ENCODE measurements around the gene NLRP9.
A peak's percentile ranks its signal among the peaks of the same experiment; 100 is the strongest.

NLRP9 gene

DNA sequence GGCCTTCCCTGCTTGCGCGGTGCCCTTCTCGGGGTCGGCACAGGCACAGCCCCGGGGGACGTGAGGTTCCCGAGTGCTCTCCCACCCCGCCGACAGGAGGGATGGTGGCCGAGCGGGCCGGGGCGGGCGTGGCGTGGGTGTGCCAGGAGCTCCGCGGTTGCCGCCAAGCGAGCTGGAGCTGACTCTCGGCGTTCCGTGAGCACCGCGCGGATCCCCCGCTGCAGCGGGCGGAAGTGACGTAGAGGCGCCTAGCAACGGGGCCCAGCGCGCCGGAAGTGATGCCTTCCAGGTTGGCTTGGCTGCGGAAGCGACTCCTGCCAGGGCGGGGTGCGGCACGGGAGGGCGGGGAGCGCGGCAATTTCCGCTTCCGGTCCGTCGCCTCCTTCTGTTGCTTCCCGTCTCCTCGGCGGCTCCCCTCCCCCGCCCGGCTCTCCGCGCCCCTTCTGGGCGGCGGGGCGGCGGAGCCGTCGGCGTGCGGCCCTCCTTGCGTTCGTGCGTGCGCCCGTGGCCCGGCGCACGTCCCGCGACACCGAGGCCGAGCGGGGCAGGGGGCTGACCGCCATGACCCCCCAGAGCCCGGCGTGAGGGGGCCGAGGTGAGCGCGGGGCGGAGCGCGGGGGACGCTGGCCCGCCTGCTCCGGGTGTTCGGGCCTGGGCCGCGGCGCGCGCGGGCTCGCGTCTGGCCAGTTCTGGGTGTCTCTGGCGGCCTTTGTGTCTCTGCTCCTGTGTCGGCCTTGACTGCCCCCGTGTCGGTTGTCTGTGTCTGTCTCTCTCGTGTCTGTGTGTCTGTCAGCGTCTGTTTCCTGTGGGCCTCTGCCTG is 63.2 kb downstream of the NLRP9 start, which contains the start of gene EPN1:
EPN1 (plus strand) TSS at position 386 of the 820 bp plus-strand sequence. CDS start 3,402 bp downstream, outside the sequence.
- peak; percentile 94 to 98 for DNase-seq (ENCODE audit: low read depth in 2 of 2, low spot score in 1 of 2)

DNA sequence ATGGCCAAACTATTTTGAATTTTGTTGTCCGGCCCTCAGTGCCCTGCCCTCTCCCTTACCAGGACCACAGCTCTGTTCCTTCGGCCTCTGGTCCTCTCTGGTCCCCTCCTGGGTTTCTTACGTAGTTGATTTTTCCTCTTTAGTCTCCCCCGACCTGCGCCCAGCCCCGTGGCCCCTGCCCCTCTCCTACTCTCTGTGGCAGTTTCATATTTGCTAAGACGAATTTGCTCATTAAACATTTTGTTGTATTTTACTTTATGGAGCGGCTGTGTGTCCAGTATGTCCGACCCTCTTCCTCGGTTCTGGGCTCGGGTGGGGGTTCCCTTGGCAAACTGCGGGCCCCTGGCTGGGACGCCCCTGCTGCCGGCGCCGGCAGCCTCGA is 63.8 kb downstream of the NLRP9 start:
- no peak for DNase-seq (ENCODE audit: low read depth in 2 of 2, low spot score in 1 of 2)

GRCh38 chr19:55673889-55674288 is 64.3 kb downstream of the NLRP9 start:
- DNase-seq (ENCODE audit: low read depth in 2 of 2, low spot score in 1 of 2), result no peak

- DNase-seq (ENCODE audit: low read depth in 2 of 2, low spot score in 1 of 2), result no peak
Observed at GRCh38 chr19:55673465-55673864, 64.7 kb downstream of the NLRP9 start.

- no peak for DNase-seq (ENCODE audit: low read depth in 2 of 2, low spot score in 1 of 2)
Observed at GRCh38 chr19:55672418-55672817, 65.8 kb downstream of the NLRP9 start.

- no peak for DNase-seq (ENCODE audit: low read depth in 2 of 2, low spot score in 1 of 2)
Observed at GRCh38 chr19:55671054-55671378, 67.2 kb downstream of the NLRP9 start.

- no peak for DNase-seq (ENCODE audit: low read depth in 2 of 2, low spot score in 1 of 2)
Observed at GRCh38 chr19:55670280-55671053, 67.7 kb downstream of the NLRP9 start.

DNA sequence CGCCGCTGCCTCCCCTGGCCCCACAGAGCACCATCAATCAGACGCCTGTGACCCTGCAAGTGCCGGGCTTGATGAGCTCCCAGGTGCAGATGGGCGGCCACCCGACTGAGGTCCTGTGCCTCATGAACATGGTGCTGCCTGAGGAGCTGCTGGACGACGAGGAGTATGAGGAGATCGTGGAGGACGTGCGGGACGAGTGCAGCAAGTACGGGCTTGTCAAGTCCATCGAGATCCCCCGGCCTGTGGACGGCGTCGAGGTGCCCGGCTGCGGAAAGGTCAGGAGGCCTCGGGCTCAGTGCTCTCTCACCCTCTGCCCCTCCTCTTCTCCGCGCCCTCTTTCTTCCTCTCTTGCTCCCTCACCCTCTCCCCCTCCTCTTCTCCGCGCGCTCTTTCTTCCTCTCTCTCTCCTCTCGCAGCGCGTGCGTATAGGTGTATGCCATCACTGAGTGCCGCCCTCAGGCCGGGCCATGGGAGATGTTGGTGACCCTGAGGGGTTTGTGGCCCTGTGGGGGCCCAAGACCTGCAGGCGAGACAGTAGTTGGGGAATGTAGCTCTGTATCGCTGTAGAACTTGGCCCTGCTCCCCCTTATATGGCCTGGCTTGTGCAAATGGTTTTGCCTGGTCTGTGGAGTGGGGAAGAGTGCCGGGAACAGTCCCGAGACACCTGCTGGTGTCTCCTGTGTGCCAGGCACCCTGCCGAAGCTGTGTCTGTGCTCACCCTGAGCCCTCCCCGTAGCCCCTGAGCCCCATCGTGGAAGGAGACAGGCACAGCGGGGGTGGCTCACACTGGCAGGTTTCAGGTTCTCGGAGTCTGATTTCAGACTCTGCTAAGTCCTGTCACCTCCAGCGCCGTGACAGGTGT is 68.6 kb downstream of the NLRP9 start:
- no peak for DNase-seq (ENCODE audit: low read depth in 2 of 2, low spot score in 1 of 2)

DNA sequence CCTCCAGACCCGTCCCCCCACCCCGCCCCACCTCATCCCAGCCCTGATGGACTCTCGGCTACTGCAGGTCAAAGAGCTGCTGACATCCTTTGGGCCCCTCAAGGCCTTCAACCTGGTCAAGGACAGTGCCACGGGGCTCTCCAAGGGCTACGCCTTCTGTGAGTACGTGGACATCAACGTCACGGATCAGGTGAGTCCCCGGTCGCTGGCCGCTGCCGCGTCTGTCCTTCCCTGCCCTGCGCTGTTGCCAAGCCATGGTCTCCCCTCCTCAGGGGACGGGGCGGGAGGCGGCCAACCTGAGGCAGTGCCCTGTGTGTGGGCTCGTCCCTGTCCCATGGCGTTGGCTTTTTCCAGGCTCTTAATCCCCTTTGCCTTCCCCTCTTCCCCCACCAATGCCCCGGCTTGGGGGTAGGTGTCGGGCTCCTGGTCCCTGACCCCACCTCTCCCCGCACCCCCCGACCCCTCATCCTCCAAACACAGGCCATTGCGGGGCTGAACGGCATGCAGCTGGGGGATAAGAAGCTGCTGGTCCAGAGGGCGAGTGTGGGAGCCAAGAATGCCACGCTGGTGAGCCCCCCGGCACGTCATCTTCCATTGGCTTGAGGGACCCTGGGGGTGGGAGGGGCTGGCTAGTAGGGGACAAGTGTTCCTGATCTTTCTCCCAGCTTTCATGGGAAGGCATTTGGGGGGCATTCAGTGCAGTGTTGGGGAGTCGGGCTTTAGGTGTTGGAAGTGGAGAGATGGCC is 69.4 kb downstream of the NLRP9 start:
- DNase-seq (ENCODE audit: low read depth in 2 of 2, low spot score in 1 of 2), result no peak

GRCh38 chr19:55667958-55668357 is 70.2 kb downstream of the NLRP9 start:
- DNase-seq (ENCODE audit: low read depth in 2 of 2, low spot score in 1 of 2), result no peak

GRCh38 chr19:55667511-55667910 is 70.7 kb downstream of the NLRP9 start:
- DNase-seq (ENCODE audit: low read depth in 2 of 2, low spot score in 1 of 2), result no peak

GRCh38 chr19:55667006-55667381 is 71.2 kb downstream of the NLRP9 start:
- DNase-seq (ENCODE audit: low read depth in 2 of 2, low spot score in 1 of 2), result no peak

DNA sequence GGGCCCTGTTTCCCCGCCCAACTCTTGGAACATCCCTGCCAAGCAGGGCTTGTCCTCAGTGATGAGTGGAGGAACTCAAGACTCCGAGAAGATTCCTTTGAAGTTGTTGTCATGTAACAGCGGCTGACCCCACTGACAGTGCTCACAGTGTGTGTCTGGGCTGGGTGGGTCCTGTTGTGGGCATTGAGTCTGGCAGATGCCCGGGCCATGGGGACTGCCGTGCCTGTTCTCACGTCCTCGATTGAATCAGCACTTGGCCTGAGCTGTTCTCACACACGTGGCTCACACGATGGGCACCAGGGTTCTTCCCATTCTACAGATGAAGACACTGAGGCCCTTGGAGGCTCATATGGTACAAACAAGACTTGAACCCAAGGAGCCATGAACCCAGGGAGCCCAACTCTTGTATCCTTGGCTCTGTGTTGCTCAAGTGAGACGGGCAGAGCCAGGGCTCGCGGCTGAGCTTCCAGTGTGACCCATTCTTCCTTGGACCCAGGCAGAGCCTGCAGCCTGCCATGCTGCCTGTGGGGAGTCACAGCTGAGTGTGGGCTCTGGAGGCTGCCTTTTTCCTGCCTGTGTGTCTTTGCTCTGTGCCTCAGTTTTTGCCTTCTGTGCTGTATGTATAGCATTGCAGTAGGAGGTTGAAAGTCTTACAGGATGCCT is 71.7 kb downstream of the NLRP9 start:
- no peak for DNase-seq (ENCODE audit: low read depth in 2 of 2, low spot score in 1 of 2)

- DNase-seq (ENCODE audit: low read depth in 2 of 2, low spot score in 1 of 2), result no peak
Observed at GRCh38 chr19:55663846-55664536, 74.2 kb downstream of the NLRP9 start.

GRCh38 chr19:55661826-55662225 is 76.4 kb downstream of the NLRP9 start:
- no peak for DNase-seq (ENCODE audit: low read depth in 2 of 2, low spot score in 1 of 2)

GRCh38 chr19:55660991-55661390 is 77.2 kb downstream of the NLRP9 start:
- DNase-seq (ENCODE audit: low read depth in 2 of 2, low spot score in 1 of 2), result no peak

DNA sequence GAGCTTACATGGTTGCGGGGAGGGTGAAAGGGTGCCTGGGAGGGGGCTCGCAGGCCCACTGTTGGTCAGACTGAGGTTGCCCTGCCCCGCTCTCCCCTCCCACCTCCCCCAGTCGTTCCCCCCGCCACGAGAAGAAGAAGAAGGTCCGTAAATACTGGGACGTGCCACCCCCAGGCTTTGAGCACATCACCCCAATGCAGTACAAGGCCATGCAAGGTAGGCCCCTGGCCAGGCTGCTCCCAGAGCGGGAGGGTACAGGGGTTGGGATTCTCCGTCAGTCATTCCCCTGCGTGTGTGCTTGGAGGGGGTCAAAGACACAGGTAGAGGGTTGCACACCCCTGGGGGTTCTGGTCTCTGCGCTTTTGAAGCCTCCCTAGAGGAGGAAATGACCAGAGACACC is 77.8 kb downstream of the NLRP9 start:
- DNase-seq (ENCODE audit: low read depth in 2 of 2, low spot score in 1 of 2), result no peak

- DNase-seq (ENCODE audit: low read depth in 2 of 2, low spot score in 1 of 2), result no peak
Observed at GRCh38 chr19:55659822-55660221, 78.4 kb downstream of the NLRP9 start.

DNA sequence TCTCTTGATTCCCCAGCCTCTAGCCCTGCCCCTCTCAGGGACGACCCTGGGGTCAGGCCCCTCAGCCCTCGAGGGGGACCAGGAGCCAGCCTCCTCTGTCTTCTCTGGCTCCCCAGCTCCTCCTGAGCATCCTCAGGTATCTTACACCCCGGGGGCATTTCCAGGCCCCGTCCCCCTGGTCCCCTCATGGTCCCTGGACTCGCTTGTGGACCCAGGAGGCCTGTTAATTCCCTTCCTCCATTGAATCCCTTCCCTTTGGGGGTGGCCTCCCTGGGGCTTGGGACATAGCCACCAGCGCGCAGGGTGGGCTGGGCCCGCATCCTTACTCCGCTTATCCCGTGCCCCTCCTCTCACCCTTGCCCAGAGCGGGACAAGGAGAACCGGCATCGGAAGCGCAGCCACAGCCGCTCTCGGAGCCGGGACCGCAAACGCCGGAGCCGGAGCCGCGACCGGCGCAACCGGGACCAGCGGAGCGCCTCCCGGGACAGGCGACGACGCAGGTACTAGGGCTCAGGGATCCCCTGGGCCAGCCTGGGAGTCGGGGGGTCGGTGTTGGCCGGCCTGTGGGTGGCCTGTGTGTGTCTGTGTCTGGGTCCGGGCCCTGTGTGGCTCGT is 79.2 kb downstream of the NLRP9 start:
- DNase-seq (ENCODE audit: low read depth in 2 of 2, low spot score in 1 of 2), result no peak

Measured in stimulated activated CD8-positive, alpha-beta memory T cell treated with anti-CD3 and anti-CD28 coated beads, Interleukin-4, amount 100 ng/mL, for 1 hour (primary cell).